Ishikawa (cell line): ENCODE measurements around the gene MYOZ2.

ENCODE experiments used
- CEBPB ChIP-seq: IDR thresholded peaks from 2 replicates; pipeline ENCODE4 v1.6.1; 2012
- CREB1 ChIP-seq: IDR thresholded peaks from 2 replicates; pipeline ENCODE4 v1.6.1; 2012; ENCODE audit warnings: low read depth
- EGR1 ChIP-seq: IDR thresholded peaks from 2 replicates; pipeline ENCODE4 v1.6.1; 2012
- EP300 ChIP-seq: IDR thresholded peaks from 2 replicates; pipeline ENCODE4 v1.6.1; 2012; ENCODE audit warnings: borderline replicate concordance
- FOXM1 ChIP-seq: IDR thresholded peaks from 2 replicates; pipeline ENCODE4 v1.6.1; 2012; ENCODE audit warnings: low read depth, borderline replicate concordance
- NFIC ChIP-seq: IDR thresholded peaks from 2 replicates; pipeline ENCODE4 v1.6.1; 2012
- RAD21 ChIP-seq: IDR thresholded peaks from 2 replicates; pipeline ENCODE4 v1.6.1; 2012; ENCODE audit warnings: low read depth
- TAF1 ChIP-seq: IDR thresholded peaks from 2 replicates; pipeline ENCODE4 v1.6.1; 2012; ENCODE audit warnings: low read depth, mild to moderate bottlenecking
- TCF12 ChIP-seq: IDR thresholded peaks from 2 replicates; pipeline ENCODE4 v1.6.1; 2012; ENCODE audit warnings: low read depth
- TEAD4 ChIP-seq: IDR thresholded peaks from 2 replicates; pipeline ENCODE4 v1.6.1; 2012
- YY1 ChIP-seq: IDR thresholded peaks from 2 replicates; pipeline ENCODE4 v1.6.1; 2012; ENCODE audit warnings: low read depth
- ZBTB7A ChIP-seq: IDR thresholded peaks from 2 replicates; pipeline ENCODE4 v1.6.1; 2012; ENCODE audit warnings: low read depth
- TF ChIP-seq, protein P1 (sequence below): IDR thresholded peaks from 2 replicates; pipeline ENCODE4 v1.6.1; 2012
- TF ChIP-seq, protein P2 (sequence below): IDR thresholded peaks from 2 replicates; pipeline ENCODE4 v1.6.1; 2012; ENCODE audit warnings: low read depth, mild to moderate bottlenecking
- TF ChIP-seq, protein P3 (sequence below): IDR thresholded peaks from 2 replicates; pipeline ENCODE4 v1.6.1; 2012

The MYOZ2 gene

GRCh38 chr4:119128148-119128547 lies 7.5 kb upstream of the MYOZ2 start:
- TF ChIP-seq NFIC (no peak), RAD21 (no peak), ZBTB7A (no peak), CREB1 (no peak), EP300 (no peak), YY1 (no peak), FOXM1 (no peak), TCF12 (no peak), CEBPB (no peak), EGR1 (no peak), TAF1 (no peak), TEAD4 (no peak)
- TF ChIP-seq, protein P1, sequence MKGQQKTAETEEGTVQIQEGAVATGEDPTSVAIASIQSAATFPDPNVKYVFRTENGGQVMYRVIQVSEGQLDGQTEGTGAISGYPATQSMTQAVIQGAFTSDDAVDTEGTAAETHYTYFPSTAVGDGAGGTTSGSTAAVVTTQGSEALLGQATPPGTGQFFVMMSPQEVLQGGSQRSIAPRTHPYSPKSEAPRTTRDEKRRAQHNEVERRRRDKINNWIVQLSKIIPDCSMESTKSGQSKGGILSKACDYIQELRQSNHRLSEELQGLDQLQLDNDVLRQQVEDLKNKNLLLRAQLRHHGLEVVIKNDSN, result no peak
- TF ChIP-seq, protein P2, sequence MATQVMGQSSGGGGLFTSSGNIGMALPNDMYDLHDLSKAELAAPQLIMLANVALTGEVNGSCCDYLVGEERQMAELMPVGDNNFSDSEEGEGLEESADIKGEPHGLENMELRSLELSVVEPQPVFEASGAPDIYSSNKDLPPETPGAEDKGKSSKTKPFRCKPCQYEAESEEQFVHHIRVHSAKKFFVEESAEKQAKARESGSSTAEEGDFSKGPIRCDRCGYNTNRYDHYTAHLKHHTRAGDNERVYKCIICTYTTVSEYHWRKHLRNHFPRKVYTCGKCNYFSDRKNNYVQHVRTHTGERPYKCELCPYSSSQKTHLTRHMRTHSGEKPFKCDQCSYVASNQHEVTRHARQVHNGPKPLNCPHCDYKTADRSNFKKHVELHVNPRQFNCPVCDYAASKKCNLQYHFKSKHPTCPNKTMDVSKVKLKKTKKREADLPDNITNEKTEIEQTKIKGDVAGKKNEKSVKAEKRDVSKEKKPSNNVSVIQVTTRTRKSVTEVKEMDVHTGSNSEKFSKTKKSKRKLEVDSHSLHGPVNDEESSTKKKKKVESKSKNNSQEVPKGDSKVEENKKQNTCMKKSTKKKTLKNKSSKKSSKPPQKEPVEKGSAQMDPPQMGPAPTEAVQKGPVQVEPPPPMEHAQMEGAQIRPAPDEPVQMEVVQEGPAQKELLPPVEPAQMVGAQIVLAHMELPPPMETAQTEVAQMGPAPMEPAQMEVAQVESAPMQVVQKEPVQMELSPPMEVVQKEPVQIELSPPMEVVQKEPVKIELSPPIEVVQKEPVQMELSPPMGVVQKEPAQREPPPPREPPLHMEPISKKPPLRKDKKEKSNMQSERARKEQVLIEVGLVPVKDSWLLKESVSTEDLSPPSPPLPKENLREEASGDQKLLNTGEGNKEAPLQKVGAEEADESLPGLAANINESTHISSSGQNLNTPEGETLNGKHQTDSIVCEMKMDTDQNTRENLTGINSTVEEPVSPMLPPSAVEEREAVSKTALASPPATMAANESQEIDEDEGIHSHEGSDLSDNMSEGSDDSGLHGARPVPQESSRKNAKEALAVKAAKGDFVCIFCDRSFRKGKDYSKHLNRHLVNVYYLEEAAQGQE, result no peak
- TF ChIP-seq, protein P3, sequence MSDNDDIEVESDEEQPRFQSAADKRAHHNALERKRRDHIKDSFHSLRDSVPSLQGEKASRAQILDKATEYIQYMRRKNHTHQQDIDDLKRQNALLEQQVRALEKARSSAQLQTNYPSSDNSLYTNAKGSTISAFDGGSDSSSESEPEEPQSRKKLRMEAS, result no peak

GRCh38 chr4:119130365-119131065 lies 5.1 kb upstream of the MYOZ2 start:
- TF ChIP-seq YY1 (no peak), EGR1 (no peak), RAD21 (no peak)
- TF ChIP-seq, protein P3, result no peak
- TF ChIP-seq, protein P1, result no peak
- TF ChIP-seq, protein P2, result no peak

- no peak for TF ChIP-seq NFIC
- no peak for TF ChIP-seq RAD21
- TF ChIP-seq CEBPB, result no peak
- TF ChIP-seq FOXM1, result no peak
- TF ChIP-seq, protein P3, result no peak
- TF ChIP-seq EGR1, result no peak
- no peak for TF ChIP-seq ZBTB7A
- no peak for TF ChIP-seq TEAD4
- TF ChIP-seq EP300, result no peak
- no peak for TF ChIP-seq TAF1
- TF ChIP-seq, protein P1, result no peak
- TF ChIP-seq CREB1, result no peak
- no peak for TF ChIP-seq YY1
- TF ChIP-seq TCF12, result no peak
- TF ChIP-seq, protein P2, result no peak
These were observed 4.5 kb upstream of the MYOZ2 start for GRCh38 chr4:119131164-119131563.

DNA sequence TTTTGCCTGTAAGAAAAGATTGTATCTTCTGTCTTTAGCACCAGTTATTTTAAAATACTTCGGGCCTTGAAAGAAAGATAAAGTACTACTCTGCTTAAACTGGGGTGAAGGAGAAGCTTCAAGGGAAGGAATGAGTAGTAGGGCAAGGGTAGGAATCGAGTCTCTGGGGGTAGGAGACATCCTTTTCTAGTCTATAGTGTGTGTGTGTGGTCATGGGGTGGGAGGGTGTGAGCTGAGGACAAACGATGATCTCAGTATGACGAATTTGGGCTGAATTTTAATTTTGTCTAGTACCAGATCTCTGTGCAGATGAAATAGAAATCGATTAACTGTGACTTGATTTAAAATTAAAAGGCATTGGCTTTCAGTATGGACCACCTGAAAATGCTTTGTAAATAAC lies 3.3 kb upstream of the MYOZ2 start:
- TF ChIP-seq, protein P1, result no peak
- no peak for TF ChIP-seq EGR1
- no peak for TF ChIP-seq TEAD4
- TF ChIP-seq, protein P2, result no peak
- TF ChIP-seq, protein P3, result no peak
- TF ChIP-seq EP300, result no peak
- TF ChIP-seq TCF12, result no peak
- TF ChIP-seq RAD21, result no peak
- no peak for TF ChIP-seq TAF1
- TF ChIP-seq CREB1, result no peak
- no peak for TF ChIP-seq CEBPB
- no peak for TF ChIP-seq ZBTB7A
- no peak for TF ChIP-seq NFIC
- TF ChIP-seq YY1, result no peak
- no peak for TF ChIP-seq FOXM1
